Fibroblast of lung (primary cell): ENCODE data around the gene HCLS1.

Source experiments
- CTCF ChIP-seq, 2 donors: IDR thresholded peaks in 1 of 2; conservative IDR thresholded peaks in 1 of 2; 1 replicate in 1 of 2; 2 replicates in 1 of 2; pipeline ENCODE4 v1.5.1; 2011 to 2012; ENCODE audit warnings: low read length in 2 of 2, control low read depth in 1 of 2, inconsistent platforms in 1 of 2, low read depth in 1 of 2, mild to moderate bottlenecking in 1 of 2
- EZH2 ChIP-seq: IDR thresholded peaks from 2 replicates; pipeline ENCODE4 v1.5.1; 2012; ENCODE audit warnings: low read length, control low read depth, mild to moderate bottlenecking; ENCODE audit errors: missing control alignments

GRCh38 chr3:121604759-121605158, 55.9 kb downstream of the HCLS1 start:
- no peak for TF ChIP-seq CTCF (conservative IDR thresholded peaks at IDR 0.05 in 1 of 2, IDR thresholded peaks at IDR 0.05 in 1 of 2; ENCODE audit: low read depth in 1 of 2, low read length in 2 of 2)
- TF ChIP-seq EZH2, result no peak
